Heart right ventricle (tissue), 16 donors: Measurements from ENCODE around the gene MRPL23. TPM values are rescaled to one million over a fixed set of nuclear protein-coding genes. Genes with fewer than 3 reads are reported as not detected.

Experiments used
- ATAC-seq, 8 donors: fragments of 200-7000 bp; cut with Tn5 transposase; one replicate each; pipeline ENCODE4 v1.9.1; 2020; ENCODE audit warnings: mild to moderate bottlenecking in 8 of 8, moderate library complexity in 8 of 8, moderate number of reproducible peaks in 1 of 8
- DNase-seq, 2 donors: peaks; one replicate each; pipeline ENCODE4 v3.0.0-alpha.2; 2020
- H3K27ac ChIP-seq, 10 donors: fragments of 200-600 bp; sonication (generic) in 2 of 10; one replicate each; pipeline versions ENCODE4 v1.5.0 to v1.8.0; 2020 to 2022; ENCODE audit warnings: mild to moderate bottlenecking in 3 of 10
- H3K27me3 ChIP-seq, 7 donors: fragments of 200-600 bp; one replicate each; pipeline ENCODE4 v1.8.0; 2021 to 2022; ENCODE audit warnings: mild to moderate bottlenecking in 2 of 7
- H3K36me3 ChIP-seq, 9 donors: fragments of 200-600 bp; sonication (generic) in 1 of 9; one replicate each; pipeline versions ENCODE4 v1.5.0 to v1.8.0; 2020 to 2022; ENCODE audit warnings: mild to moderate bottlenecking in 2 of 9
- H3K4me1 ChIP-seq, 9 donors: fragments of 200-600 bp; sonication (generic) in 1 of 9; one replicate each; pipeline versions ENCODE4 v1.5.0 to v1.8.0; 2020 to 2022; ENCODE audit warnings: mild to moderate bottlenecking in 4 of 9
- H3K4me3 ChIP-seq, 10 donors: fragments of 200-600 bp; sonication (generic) in 2 of 10; one replicate each; pipeline versions ENCODE4 v1.5.0 to v1.8.0; 2020 to 2022; ENCODE audit warnings: mild to moderate bottlenecking in 7 of 10, moderate library complexity in 2 of 10
- H3K9me3 ChIP-seq, 11 donors: fragments of 200-600 bp in 10 of 11; sonication (generic) in 2 of 11; one replicate each; pipeline versions ENCODE4 v1.5.0 to v1.8.0; 2013 to 2022; ENCODE audit warnings: mild to moderate bottlenecking in 2 of 11, control low read depth in 1 of 11, moderate library complexity in 1 of 11
- CTCF ChIP-seq, 9 donors: fragments of 200-600 bp; sonication (generic) in 2 of 9; IDR thresholded peaks; one replicate each; pipeline versions ENCODE4 v1.5.0 to v1.8.0; 2021 to 2022; ENCODE audit warnings: antibody characterized with exemption in 9 of 9, mild to moderate bottlenecking in 5 of 9, moderate library complexity in 1 of 9
- WGBS, 2 donors: extraction: QIAGEN DNeasy Blood & Tissue Kit; methylation state at CpG; one replicate each; pipeline ENCODE4 v1.1.7; 2013; ENCODE audit warnings: inconsistent platforms in 1 of 2; 5-methylcytosine and 5-hydroxymethylcytosine counted together
- intact Hi-C, 10 donors: fragments of 100-400 bp; cut with DNase I; formaldehyde crosslinking; loops; one replicate each; pipeline versions ENCODE4 v1.11.1 to v1.14.2; 2022
- polyA plus RNA-seq, 2 donors: library from polyadenylated mRNA; stranded (reverse); fragments of 200-250 nt; gene quantifications; one replicate each; pipeline ENCODE4 v1.2.3, GENCODE V29; 2013
- total RNA-seq, 10 donors: library from RNA; stranded (reverse); fragmentation: NEBNext Ultra II Directional in 3 of 10; extraction: Animal tissue kit (Norgen Biotek cat#: 25700) in 3 of 10; gene quantifications; one replicate each; pipeline versions ENCODE4 v1.2.1 to v1.2.4, GENCODE V29; 2021 to 2023
- donor health status: Arrhythmogenic right ventricular cardiomyopathy.
- donor health status: ischemic (EF 13 %, LVEDD 7.1; RV severe dilation, severe dysfunction).
- donor health status: healthy with polysubstance abuse.
- donor health status: DM: no; HTN: yes; CAD: no.
- donor health status: DM: no; HTN: no; CAD: no.
- donor health status: ischemic (EF 25% LVEDD 6.9; RV normal size, moderate dysfunction).
- donor health status: ischemic (EF 25% LVEDD 5.7; RV mildly dilated, moderate dysfunction).
- donor health status: healthy.
- donor health status: DM: yes; HTN: yes; CAD: no.
- donor health status: Ischemic cardiomyopathy.
- donor health status: ischemic (EF 35%, LVEDD 5.7; RV mildly dilated, moderate dysfunction).
- donor health status: nonischemic (EF 11% LVEDD 7.7; RV severe dilation, severe dysfunction).
- donor health status: DM: yes; HTN: yes; CAD: no.
- donor health status: PGD.
- donor health status: ischemic (EF 29% LVEDD 5.4; RV normal size, mild dysfunction).
- donor health status: nonischemic (EF 23%, LVEDD 6.1; RV moderate dilation, normal function).

MRPL23 gene
- total and polyA plus RNA-seq, 12 donors, result 45.9 to 356 (median 80.7) TPM

- no peaks in the 10 kb centered on the region for H3K36me3 ChIP-seq
- no peaks in the 10 kb centered on the region for H3K4me1 ChIP-seq
- H3K9me3 ChIP-seq, result no peaks in the 10 kb centered on the region
- no peaks in the 10 kb centered on the region for H3K27me3 ChIP-seq
- DNase-seq, result peak; percentile 19 to 62
- intact Hi-C loops, result no loop called here
- no peak overlapping the region for H3K4me3 ChIP-seq
- peak overlapping the region in 1 of 10 donors; percentile 36 for H3K27ac ChIP-seq
- WGBS, 2 donors, result 32 to 75% methylated on average over 4 to 11 of the region's 23 CpGs
- TF ChIP-seq CTCF (IDR thresholded peaks at IDR 0.05), result peak in 6 of 9 donors; percentile 14 to 55 (median 22)
- peak in 7 of 8 donors; percentile 25 to 85 (median 72) for ATAC-seq
Measured at GRCh38 chr11:1953489-1954266, 6.5 kb downstream of the MRPL23 start.

GRCh38 chr11:1958367-1958766, 11.2 kb downstream of the MRPL23 start:
- no CpG with 5 or more reads among the region's 18 CpGs for WGBS, 2 donors
- no peak overlapping the region for H3K4me3 ChIP-seq
- H3K36me3 ChIP-seq, result no peaks in the 10 kb centered on the region
- no peak for DNase-seq
- H3K9me3 ChIP-seq, result no peaks in the 10 kb centered on the region
- H3K27me3 ChIP-seq, result no peaks in the 10 kb centered on the region
- no peak for TF ChIP-seq CTCF (IDR thresholded peaks at IDR 0.05)
- ATAC-seq, result no peak
- intact Hi-C loops, result no loop called here
- no peaks in the 10 kb centered on the region for H3K4me1 ChIP-seq
- no peak overlapping the region for H3K27ac ChIP-seq

GRCh38 chr11:1959786-1960185, 12.7 kb downstream of the MRPL23 start:
- Histone ChIP-seq H3K36me3 (no peaks in the 10 kb centered on the region), H3K4me3 (no peak overlapping the region), H3K4me1 (no peaks in the 10 kb centered on the region), H3K27ac (no peak overlapping the region), H3K27me3 (no peaks in the 10 kb centered on the region), H3K9me3 (no peaks in the 10 kb centered on the region)
- intact Hi-C loops, result no loop called here
- 95% methylated on average over 3 of the region's 17 CpGs; no CpG with 5 or more reads in 1 of the 2 donors for WGBS, 2 donors
- DNase-seq (peak in 1 of 2 donors; percentile 2), ATAC-seq (no peak)
- TF ChIP-seq CTCF (IDR thresholded peaks at IDR 0.05), result no peak

GRCh38 chr11:1963864-1964263, 16.7 kb downstream of the MRPL23 start:
- WGBS, 2 donors, result 96% methylated on average over 3 of the region's 20 CpGs; no CpG with 5 or more reads in 1 of the 2 donors
- Histone ChIP-seq H3K36me3 (no peaks in the 10 kb centered on the region), H3K9me3 (no peaks in the 10 kb centered on the region), H3K27me3 (no peaks in the 10 kb centered on the region), H3K4me1 (no peaks in the 10 kb centered on the region), H3K4me3 (no peak overlapping the region), H3K27ac (no peak overlapping the region)
- DNase-seq (peak in 1 of 2 donors; percentile 10), ATAC-seq (no peak)
- TF ChIP-seq CTCF (IDR thresholded peaks at IDR 0.05), result no peak
- intact Hi-C loops, result no loop called here
